GM12873 (cell line): Measurements from ENCODE around the gene BAIAP2.

Experiments
- CTCF ChIP-seq: IDR thresholded peaks from 2 replicates; pipeline ENCODE4 v1.5.1; 2012; ENCODE audit warnings: low read depth, mild to moderate bottlenecking, moderate library complexity, low read length, control low read depth; ENCODE audit not compliant: insufficient read depth; ENCODE audit errors: missing control alignments

Gene BAIAP2

GRCh38 chr17:81128338-81128737 is 93.4 kb downstream of the BAIAP2 start:
- TF ChIP-seq CTCF = no peak

GRCh38 chr17:81128774-81129173 is 93.8 kb downstream of the BAIAP2 start:
- no peak for TF ChIP-seq CTCF

- TF ChIP-seq CTCF = peak; percentile 13
Measured at GRCh38 chr17:81129289-81129688, 94.3 kb downstream of the BAIAP2 start.

GRCh38 chr17:81129711-81130367 is 94.9 kb downstream of the BAIAP2 start:
- no peak for TF ChIP-seq CTCF

GRCh38 chr17:81130385-81131361 is 95.7 kb downstream of the BAIAP2 start:
- TF ChIP-seq CTCF = no peak

GRCh38 chr17:81131486-81132196 is 96.7 kb downstream of the BAIAP2 start:
- no peak for TF ChIP-seq CTCF

GRCh38 chr17:81132197-81132540 is 97.2 kb downstream of the BAIAP2 start:
- TF ChIP-seq CTCF = no peak
